ENCODE data around the gene TMEM151B.
"Not testable (repeated sequence)": the region's sequence is repeated elsewhere in the genome, so short reads cannot be mapped to it uniquely, and the experiment has no call there.

The TMEM151B gene

DNA sequence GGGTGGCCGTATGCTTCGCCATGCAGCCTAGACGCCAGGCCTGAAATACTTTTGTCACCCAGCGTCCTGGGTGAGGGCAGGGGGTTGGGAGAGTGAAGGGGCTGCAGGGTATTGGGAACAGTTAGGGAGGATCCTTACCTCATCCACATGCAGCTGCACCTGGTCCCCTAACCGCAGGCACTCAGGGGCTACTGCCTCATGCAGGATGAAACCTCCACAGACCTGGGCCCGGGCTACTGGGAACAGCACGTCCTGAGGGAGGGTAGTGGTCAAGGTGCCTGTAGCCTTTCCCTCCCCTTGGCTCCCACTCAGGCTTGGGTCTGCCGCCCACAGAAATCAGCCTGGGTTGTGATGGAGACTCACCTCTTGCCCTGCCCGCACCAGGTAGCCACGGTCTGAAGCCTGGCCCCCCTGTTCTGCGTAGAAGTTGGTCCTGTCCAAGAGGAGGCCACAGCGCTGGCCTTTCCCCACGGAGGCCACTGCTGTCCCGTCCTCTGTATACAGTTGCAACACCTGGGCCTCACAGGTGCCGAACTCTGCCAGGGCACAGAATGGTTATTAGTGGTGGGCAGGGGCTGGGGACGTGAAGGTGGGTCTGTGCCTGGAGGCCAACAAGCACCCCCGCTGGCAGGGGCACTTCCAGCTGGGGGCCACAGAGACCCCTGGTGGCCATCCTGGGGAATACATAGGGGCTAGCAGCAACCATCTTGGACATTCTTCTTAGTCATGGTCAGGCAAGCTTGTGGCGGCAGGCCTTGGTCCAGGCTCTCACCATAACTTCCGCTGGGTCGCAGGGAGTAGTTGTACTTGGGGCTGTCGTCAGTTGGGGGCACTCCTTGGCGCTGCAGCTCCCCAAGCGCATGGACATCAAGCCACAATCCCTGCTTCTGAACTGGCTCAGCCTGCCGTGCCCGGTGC, 34.3 kb downstream of the TMEM151B start:
- peak; percentile 54 for DNase-seq (ENCODE audit: low spot score)

DNA sequence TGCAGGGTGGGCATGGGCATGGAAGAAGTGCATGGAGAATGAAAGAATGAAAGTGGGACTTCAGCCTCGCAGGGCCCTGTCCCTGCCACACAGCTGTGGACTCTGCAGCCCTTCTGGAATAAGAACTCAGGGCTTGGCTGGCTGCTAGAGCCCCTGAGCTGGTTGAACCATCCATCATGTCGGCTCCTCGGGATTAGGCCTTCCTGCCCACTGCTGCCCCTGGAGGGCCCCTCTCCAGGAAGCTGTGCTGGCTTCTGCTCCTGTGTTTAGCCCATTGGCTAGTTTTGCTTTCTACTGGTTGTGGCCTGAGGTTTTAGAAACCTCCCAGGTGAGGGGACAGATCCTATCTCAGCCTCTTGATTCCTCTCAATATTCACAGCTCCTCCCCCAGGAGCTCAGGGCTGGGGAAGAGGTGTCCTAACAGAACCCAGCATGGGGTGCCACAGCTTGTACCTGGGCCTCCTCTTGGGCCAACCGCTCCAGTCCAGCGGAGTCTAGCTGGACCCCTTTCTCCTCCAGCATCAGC, 35.0 kb downstream of the TMEM151B start:
- no peak for DNase-seq (ENCODE audit: low spot score)

DNA sequence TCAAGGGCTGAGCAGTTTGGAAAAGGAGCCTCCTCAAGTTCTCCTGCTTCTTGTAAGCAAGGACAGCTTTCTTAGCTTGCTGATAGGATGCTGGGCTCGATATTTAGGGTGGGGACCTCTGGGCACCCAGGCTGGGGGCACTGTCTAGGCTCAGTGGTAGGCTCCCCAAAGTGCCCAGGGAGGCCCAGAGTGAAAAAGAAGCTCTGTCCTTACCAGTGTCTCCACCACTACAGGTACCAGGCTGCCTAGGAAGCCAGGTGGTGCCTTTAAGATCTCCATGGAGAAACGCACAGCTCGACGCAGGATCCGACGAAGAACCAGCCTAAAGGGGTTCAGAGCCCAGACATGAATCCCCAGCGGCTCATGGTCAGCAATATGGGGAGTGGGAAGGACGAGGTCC, 36.5 kb downstream of the TMEM151B start:
- DNase-seq (ENCODE audit: low spot score): no peak

DNA sequence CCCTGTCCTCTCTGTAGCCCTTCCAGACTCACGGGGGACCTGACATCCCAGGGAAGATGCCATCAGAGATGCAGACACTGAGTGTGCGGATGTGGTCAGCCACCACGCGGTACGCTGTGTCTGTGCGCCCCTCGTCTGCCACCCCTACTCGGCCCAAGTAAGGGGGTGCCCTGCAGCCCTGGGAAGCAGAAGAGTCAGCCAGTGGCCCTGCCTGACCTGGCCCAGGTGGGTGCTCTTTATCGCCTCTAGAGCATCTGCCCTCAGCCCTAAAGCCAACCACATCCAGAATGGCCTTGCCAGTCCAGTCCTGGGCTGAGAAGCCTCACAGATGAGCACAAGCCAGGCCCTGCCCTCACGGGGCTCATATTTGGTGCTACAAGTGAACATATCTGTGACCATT, 37.0 kb downstream of the TMEM151B start:
- no peak for DNase-seq (ENCODE audit: low spot score)

DNA sequence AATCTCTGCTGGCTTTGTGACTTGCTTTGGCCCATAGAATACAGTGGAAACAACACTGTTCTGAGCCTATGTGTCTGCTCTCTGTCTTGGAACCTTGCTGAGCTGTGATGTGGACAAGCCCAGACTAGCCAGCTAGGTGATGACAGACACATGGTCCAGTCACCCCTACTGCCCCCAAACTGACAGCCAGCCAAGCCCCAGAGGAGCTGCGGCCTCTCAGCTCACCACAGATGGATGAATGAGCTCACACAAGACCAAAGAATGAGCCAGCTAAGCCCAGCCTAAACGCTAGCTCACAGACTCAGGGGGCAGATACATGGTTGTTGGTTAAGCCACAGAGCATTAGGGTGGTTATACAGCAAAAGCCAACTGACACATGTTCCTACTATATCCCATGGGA, 38.8 kb downstream of the TMEM151B start:
- DNase-seq (ENCODE audit: low spot score): no peak

DNA sequence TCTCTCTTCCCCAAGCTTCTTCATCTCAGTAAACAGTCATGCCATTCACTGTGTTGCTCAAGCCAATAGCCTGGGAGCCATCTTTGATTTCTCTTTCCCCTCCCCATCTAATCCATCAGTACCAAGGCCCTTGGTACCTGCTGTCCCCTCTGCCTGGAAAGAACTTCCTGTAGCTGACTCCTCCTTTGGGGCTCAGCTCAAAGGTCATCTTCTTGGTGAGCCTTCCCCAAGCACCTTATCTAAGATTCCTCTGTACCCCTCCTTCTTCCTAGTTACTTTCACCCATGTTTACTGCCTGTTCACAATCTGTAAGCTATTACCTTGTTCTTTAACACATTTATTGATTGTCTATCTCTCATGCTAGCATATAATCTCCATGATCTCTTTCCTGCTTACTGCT, 39.4 kb downstream of the TMEM151B start:
- no peak for DNase-seq (ENCODE audit: low spot score)

DNA sequence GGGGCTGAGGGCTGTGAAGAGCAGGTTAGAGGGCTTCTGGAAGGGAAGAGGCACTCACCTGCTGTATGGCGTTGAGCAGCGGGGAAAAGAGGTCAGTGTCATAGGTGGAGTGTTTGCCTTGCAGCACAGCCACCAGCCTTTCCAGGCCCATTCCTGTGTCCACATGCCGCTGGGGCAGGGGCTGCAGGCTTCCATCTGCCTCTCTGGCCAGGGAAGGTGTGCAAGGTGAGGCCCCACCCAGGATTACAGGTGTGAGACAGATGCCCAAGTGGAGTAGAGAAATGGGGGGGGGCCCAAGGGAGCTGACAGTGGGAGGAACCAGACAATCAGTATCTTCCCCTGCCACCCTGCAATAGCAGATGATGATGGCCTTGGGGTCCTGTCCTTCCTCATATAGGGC, 40.0 kb downstream of the TMEM151B start:
- DNase-seq (ENCODE audit: low spot score): no peak

DNA sequence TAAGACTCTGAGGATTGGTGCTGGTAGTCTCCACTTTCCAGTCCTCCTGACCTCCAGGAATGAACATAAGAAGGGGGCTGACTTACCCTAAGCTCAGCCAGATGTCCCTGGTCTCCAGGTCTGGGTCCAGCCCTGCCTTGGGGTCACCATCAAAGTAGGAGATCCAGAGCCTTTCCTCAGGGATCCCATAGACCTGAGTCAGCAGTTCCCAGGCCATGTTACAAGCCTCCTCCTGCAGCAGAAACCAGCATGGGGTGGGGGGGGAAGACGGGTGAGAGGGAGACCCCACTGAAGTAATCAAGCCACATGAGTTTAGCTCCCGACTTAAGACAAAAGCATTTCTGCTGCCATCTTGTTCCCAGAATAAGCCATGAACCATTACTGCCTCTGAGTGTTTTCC, 41.1 kb downstream of the TMEM151B start:
- no peak for DNase-seq (ENCODE audit: low spot score)

DNA sequence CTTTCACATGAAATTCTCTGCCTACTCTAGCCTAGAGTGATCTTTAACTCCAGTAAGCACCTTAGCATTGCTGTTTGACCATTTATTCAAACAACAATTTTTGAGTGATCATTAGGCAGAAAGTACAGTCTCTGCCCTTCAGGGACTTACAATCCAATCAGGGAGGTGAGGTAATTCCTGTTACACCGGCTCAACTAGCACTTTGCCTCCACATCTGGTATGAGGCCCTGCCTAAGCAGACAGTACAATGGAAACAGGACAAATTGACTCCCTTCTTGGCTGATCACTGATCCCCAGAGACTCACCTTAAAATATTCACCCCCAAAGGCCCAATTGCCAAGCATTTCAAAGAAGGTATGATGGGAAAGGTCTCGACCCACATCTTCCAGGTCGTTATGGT, 41.5 kb downstream of the TMEM151B start:
- no peak for DNase-seq (ENCODE audit: low spot score)

DNA sequence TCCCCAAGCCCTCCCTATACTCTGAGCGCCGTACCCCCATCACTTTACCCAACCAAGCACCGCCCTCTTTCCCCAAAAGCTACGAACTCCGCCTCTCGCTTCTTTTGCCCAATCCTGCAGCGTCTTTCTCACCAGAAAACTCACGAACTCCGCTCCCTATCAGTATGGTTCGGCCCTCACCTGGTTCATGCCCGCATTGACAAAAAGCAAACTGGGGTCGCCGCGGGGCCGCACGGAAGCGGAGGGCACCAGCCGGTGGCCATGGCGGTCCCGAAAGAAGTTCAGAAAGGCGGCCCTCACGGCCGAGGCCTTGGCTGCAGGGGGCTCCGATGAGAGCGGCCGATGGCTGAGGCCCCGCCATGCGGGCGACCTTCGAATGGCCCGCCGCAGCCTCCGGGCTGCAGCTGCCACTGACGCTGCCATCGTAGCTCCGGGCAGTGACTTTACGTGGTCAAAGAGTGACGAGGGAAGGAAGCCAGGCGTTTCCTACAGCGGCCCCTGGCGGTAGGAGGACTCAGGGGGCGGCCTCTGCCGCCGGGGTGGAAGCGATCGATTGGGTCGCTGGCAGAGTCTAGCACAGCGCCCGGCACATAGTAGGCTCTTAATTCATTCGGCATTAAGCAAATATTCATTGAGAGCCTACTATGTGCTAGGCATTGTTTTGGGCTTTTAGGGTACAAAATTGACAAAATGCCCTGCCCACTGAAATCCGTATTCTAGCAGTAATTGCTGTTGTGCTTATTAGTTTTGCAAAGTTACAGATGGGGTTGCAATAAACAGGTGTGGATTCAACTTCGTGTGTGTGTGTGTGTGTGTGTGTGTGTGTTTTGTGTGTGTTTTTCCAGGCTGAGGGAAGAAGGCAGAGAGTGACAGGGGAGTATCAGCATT, 42.9 kb downstream of the TMEM151B start, which contains the start of gene AARS2:
Gene AARS2 (minus strand): TSS at position 447 of the 888 bp plus-strand sequence. CDS start 24 bp downstream, at position 423.
- DNase-seq (ENCODE audit: low spot score): peak; percentile 92

DNA sequence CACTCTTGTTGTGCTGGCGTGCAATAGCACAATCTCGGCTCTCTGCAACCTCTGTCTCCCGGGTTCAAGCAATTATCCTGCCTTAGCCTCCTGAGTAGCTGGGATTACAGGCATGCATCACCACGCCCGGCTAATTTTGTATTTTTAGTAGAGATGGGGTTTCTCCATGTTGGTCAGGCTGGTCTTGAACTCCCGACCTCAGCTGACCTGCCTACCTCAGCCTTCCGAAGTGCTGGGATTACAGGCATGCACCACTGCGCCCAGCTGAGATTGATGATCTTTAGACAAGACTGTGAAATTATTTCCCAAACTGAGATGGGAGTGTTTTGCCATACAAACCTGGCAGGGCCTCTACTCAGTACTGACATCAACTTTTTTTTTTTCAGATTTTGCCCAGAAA, 44.4 kb downstream of the TMEM151B start:
- not testable (repeated sequence) for DNase-seq (ENCODE audit: low spot score)

DNA sequence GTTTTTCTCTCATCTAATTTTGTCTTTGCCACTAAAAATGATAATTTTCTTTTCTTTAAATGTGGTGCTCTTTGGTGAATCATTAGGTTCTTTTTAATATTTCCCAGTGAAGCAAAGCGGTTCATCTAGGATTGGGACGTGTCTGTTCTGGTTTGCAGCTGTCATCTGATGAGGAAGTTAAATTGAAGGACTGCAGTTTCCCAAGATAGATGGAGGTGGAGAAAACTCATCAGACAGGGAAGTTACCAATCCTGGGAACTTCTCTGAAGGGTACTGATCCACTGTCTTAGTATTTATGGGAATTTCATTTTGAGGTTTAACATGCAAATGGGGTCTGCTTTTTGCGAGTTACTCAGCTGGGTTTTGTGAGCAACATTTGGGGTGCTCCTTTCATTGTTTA, 45.3 kb downstream of the TMEM151B start:
- no peak for DNase-seq (ENCODE audit: low spot score)

DNA sequence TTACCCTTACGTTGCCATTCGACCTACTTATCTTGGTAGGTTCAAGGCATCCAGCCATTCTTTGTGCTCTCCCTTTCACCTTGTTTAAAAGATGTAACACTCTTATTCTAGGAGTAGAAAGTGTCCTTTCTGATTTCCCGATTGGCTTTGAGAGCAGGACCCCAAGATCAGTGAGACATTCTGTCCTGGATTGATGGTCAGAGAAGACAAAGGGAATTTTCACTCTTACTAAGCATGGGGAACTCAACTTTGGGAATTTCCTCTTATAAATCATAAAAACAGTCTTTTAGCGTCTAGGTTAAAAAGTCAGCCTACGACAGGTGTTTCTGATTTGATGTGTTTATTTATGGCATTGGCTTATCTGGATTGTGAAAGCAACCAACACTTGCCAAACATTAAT, 45.7 kb downstream of the TMEM151B start:
- no peak for DNase-seq (ENCODE audit: low spot score)

DNA sequence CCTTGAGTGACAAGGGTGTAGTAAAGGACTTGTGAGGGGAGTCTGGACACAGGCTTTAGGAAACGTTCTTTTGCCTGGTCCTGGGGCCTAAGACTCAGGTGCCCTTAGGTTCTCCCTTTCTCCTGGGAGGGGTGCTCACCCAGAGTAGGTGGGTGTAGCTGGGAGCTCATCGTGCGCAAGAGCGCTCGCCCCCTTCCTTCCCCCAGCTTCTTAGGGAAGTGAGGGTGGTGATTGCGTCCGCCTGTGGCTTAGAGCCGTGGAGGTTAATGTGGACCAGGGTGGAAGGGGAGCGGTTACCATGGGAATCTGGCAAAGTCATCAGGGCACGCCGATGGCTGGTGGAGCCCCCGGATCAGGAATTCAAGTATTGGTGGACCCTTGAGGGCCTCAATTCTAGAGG, 46.2 kb downstream of the TMEM151B start:
- no peak for DNase-seq (ENCODE audit: low spot score)

DNA sequence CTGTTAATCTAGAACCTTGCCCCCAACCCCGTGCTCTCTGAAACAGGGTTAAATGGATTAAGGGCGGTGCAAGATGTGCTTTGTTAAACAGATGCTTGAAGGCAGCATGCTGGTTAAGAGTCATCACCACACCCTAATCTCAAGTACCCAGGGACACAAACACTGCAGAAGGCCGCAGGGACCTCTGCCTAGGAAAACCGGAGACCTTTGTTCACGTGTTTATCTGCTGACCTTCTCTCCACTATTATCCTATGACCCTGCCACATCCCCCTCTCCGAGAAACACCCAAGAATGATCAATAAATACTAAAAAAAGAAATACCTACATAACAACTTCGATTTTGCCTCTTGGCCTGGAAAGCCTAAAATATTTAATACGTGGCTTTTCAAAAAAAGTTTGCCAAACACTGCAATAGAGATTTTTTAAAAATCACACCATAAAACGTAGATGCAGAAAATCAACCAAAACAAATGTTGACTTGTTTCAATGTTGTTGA, 46.9 kb downstream of the TMEM151B start:
- not testable (repeated sequence) for DNase-seq (ENCODE audit: low spot score)

DNA sequence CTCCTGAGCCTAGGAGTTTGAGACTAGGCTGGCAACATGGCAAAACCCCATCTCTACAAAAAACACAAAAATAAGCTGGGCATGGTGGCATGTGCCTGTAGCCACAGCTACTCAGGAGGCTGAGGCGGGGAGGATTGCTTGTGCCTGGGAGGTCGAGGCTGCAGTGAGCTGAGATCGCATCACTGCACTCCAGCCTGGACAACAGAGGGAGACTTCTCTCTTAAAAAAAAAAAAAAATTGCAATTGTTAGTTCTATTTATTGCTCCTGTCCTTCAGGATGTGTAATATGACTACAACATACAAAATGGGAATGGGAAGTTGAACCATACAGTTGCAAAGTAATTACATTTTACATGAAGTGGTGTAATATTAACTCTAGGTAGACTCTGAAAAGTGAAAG, 51.0 kb downstream of the TMEM151B start:
- DNase-seq (ENCODE audit: low spot score): no peak

DNA sequence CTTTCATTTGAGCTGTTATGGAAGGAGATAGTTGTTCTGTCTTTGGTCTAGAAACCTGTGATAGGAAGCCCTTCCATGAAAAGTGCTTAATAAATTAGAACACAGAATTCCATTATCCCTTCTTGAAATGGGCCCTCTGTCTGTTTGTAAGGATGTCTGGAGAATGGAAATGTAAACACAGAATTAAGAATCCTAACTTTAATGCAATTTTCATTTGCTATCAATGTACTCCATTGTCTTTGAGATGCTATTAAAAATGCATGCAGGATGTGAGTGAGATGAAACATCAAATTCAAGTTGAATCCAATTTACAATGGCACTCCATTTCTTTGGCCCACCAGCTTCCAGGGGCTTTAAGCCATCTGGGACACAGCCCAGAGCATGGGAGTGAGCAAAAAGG, 56.8 kb downstream of the TMEM151B start:
- DNase-seq (ENCODE audit: low spot score): no peak

DNA sequence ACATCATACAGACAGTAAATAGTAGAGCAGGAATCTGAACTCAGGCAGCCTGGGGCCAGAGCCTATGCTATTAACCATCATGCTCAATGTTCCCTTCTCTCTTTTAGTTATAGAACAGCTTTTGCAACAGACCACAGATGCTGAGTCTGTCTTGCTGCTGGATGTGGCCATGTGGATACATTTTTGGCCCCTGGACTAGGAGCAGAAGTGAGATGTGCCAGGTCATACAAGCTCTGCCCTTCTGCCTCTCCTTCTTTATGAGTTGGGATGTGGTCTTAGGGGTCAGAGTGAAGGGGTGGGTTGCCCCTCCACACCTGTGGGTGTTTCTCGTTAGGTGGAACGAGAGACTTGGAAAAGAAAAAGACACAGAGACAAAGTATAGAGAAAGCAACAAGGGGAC, 57.5 kb downstream of the TMEM151B start:
- DNase-seq (ENCODE audit: low spot score): no peak

DNA sequence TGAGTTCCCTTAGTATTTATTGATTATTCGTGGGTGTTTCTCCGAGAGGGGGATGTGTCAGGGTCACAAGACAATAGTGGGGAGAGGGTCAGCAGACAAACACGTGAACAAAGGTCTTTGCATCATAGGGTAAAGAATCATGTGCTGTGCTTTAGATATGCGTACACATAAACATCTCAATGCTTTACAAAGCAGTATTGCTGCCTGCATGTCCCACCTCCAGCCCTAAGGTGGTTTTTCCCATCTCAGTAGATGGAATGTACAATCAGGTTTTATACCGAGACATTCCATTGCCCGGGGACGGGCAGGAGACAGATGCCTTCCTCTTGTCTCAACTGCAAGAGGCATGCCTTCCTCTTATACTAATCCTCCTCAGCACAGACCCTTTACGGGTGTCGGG, 58.0 kb downstream of the TMEM151B start:
- DNase-seq (ENCODE audit: low spot score): not testable (repeated sequence)

DNA sequence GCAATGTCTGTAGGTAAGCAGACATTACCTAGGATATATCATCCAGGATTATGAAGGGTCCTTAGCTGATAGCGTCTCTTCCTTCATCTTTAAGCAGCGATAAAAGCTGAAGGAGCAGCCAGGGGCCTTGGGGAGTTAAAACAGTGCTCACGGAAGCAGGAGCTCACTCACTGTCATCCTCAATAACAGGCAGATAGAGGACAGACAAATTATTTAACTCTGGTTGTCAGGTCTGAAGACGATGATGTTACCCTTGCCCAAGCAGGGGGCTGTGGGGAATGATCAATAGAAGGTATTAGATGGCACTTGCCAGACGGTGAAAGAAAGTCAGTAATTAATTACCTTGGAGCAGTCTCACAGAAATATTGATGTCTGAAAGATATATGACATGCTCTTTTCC, 59.6 kb downstream of the TMEM151B start:
- DNase-seq (ENCODE audit: low spot score): no peak

DNA sequence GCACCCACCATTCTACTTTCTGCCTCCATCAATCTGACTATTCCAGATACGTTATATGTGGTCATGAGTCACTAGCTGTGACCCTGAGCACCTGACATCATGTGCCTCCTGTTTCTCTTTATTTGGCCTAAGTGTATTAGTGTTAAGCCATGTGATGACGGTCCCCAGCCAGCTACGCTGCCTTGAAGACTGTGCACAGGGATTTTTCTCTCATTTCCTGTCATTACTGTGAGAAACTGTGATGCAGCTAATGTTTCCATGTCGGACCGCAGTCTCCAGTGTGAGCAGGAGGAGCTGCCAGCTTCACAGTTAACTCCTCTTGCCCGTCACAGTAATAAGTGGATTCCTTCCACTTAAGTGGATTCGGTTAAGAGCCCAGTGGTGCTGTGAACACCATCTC, 62.3 kb downstream of the TMEM151B start:
- no peak for DNase-seq (ENCODE audit: low spot score)

DNA sequence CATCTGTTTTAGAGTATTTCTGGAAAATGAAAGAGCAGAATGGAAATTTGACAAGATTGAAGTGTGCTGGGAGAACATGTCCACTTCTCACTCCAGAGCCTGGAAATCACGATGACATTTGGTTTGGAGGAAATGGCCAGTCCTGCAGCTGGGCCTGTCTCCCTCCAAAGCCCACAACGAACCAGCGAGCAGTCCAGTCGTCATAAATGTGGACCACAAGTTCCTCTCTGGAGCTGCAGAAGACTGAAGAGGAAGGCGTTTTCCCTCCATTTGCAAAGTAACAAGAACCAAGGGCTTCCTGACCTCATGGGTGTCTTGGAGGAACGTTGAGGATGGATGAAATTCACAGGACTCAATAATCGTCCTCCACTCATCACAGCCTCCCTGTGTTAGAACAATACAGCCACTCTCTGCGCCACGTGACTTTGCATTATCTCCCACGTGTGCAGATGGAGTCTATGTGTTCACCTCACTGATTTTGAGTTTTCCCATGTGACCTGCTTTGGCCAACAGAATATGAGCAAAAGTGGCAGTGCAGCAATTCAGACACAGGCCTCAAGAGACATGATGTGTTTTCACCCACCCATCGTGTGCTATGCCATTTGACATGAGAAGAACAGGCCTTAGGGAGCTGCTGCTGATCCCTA, 63.1 kb downstream of the TMEM151B start:
- DNase-seq (ENCODE audit: low spot score): no peak

All from hematopoietic multipotent progenitor cell treated with erythropoietin and hydrocortisone succinate and interleukin-3 and kit ligand, for 15 days (in vitro differentiated cells).